Endothelial cell (in vitro differentiated cells): ENCODE results near the gene ZNF583. TPM values are rescaled to one million over a fixed set of nuclear protein-coding genes. Genes with fewer than 3 reads are reported as not detected.

Source experiments
- DNase-seq: peaks from one replicate; pipeline ENCODE4 v3.0.0; 2021; ENCODE audit warnings: low spot score
- H3K27ac Mint-ChIP-seq: one replicate; pipeline ENCODE4 v1.8.0; 2021; ENCODE audit warnings: mixed read lengths, inconsistent platforms; ENCODE audit not compliant: unreplicated experiment
- H3K27me3 Mint-ChIP-seq: one replicate; pipeline ENCODE4 v1.8.0; 2021; ENCODE audit warnings: mild to moderate bottlenecking, moderate library complexity, mixed read lengths, inconsistent platforms; ENCODE audit not compliant: unreplicated experiment
- H3K36me3 Mint-ChIP-seq: one replicate; pipeline ENCODE4 v1.8.0; 2021; ENCODE audit warnings: mild to moderate bottlenecking, low read depth, mixed read lengths, inconsistent platforms; ENCODE audit not compliant: unreplicated experiment
- H3K4me1 Mint-ChIP-seq: one replicate; pipeline ENCODE4 v1.8.0; 2021; ENCODE audit warnings: mild to moderate bottlenecking, mixed read lengths, inconsistent platforms; ENCODE audit not compliant: unreplicated experiment
- H3K4me3 Mint-ChIP-seq: one replicate; pipeline ENCODE4 v1.8.0; 2021; ENCODE audit warnings: mild to moderate bottlenecking, mixed read lengths, inconsistent platforms; ENCODE audit not compliant: unreplicated experiment
- H3K9me3 Mint-ChIP-seq: one replicate; pipeline ENCODE4 v1.8.0; 2021; ENCODE audit warnings: mixed read lengths, inconsistent platforms; ENCODE audit not compliant: unreplicated experiment
- CTCF ChIP-seq: fragments of 200-600 bp; sonication (generic); IDR thresholded peaks from one replicate; pipeline ENCODE4 v1.5.0; 2021; ENCODE audit warnings: antibody characterized with exemption; ENCODE audit not compliant: unreplicated experiment
- total RNA-seq: library from RNA; stranded (reverse); fragmentation: NEBNext Ultra II Directional; extraction: Animal tissue kit (Norgen Biotek cat#: 25700); gene quantifications from one replicate; pipeline ENCODE4 v1.2.1, GENCODE V29; 2021; ENCODE audit not compliant: unreplicated experiment

Gene ZNF583
- total RNA-seq, 1 donor from 2014 or later: 7.8 TPM

GRCh38 chr19:56441206-56441792, 37.2 kb downstream of the ZNF583 start:
- Mint-ChIP-seq H3K4me1 (no peaks in the 10 kb centered on the region), H3K27me3 (no peaks in the 10 kb centered on the region), H3K27ac (no peak overlapping the region), H3K4me3 (peak overlapping the region; percentile 16), H3K9me3 (peaks cover 44% of the 10 kb centered on the region), H3K36me3 (peaks cover 40% of the 10 kb centered on the region)
- no peak for DNase-seq
- TF ChIP-seq CTCF: no peak

GRCh38 chr19:56474308-56474707, 70.2 kb downstream of the ZNF583 start:
- Mint-ChIP-seq H3K27me3 (peaks cover 20% of the 10 kb centered on the region), H3K27ac (no peak overlapping the region), H3K36me3 (peaks cover 26% of the 10 kb centered on the region), H3K9me3 (peaks cover 46% of the 10 kb centered on the region), H3K4me3 (no peak overlapping the region), H3K4me1 (peaks cover 5% of the 10 kb centered on the region)
- DNase-seq: no peak
- TF ChIP-seq CTCF: no peak

- TF ChIP-seq CTCF: no peak
- H3K36me3 Mint-ChIP-seq: peaks cover 23% of the 10 kb centered on the region
- peaks cover 43% of the 10 kb centered on the region for H3K9me3 Mint-ChIP-seq
- peak overlapping the region; percentile 97 for H3K4me3 Mint-ChIP-seq
- H3K4me1 Mint-ChIP-seq: peaks cover 5% of the 10 kb centered on the region
- H3K27ac Mint-ChIP-seq: no peak overlapping the region
- DNase-seq: no peak
- H3K27me3 Mint-ChIP-seq: peaks cover 16% of the 10 kb centered on the region
These were observed 72.0 kb downstream of the ZNF583 start for GRCh38 chr19:56476093-56476492.

Other genes with a start within 250 kb of the ZNF583 start
- not detected for gene GALP, start 228.3 kb upstream of the ZNF583 start, total RNA-seq
- gene ZSCAN5B, start 206.5 kb upstream of the ZNF583 start, total RNA-seq: not detected
- not detected for gene ZSCAN5C, start 202.1 kb upstream of the ZNF583 start, total RNA-seq
- not detected for gene EDDM13, start 131.6 kb upstream of the ZNF583 start, total RNA-seq
- gene ZSCAN5A, start 89.5 kb upstream of the ZNF583 start, total RNA-seq: 10.4 TPM
- gene ZNF582, start 10.8 kb upstream of the ZNF583 start, total RNA-seq: 3.5 TPM
- 3.4 TPM for gene ZNF667, start 73.0 kb downstream of the ZNF583 start, total RNA-seq
- gene ZNF471, start 103.5 kb downstream of the ZNF583 start, total RNA-seq: 2.6 TPM
- gene ZFP28, start 134.6 kb downstream of the ZNF583 start, total RNA-seq: 1.9 TPM
- 5.7 TPM for gene ZNF470, start 163.1 kb downstream of the ZNF583 start, total RNA-seq
- 29.6 TPM for gene ZNF71, start 191.0 kb downstream of the ZNF583 start, total RNA-seq
- gene SMIM17, start 238.8 kb downstream of the ZNF583 start, total RNA-seq: 0.54 TPM